GM18498 (cell line): Measurements from ENCODE around the gene LMO7.

Source experiments
- ATAC-seq: cut with Tn5 transposase; IDR thresholded peaks from one replicate; pipeline ENCODE4 v1.9.1; 2021; ENCODE audit warnings: mild to moderate bottlenecking, moderate library complexity; ENCODE audit not compliant: unreplicated experiment

The LMO7 gene

GRCh38 chr13:75635828-75636435 lies at the start of gene LMO7:
Gene LMO7, plus strand, starts transcription at chr13:75636330. Its CDS starts 328 bp downstream, at chr13:75636658.
- peak; percentile 67 for ATAC-seq

DNA sequence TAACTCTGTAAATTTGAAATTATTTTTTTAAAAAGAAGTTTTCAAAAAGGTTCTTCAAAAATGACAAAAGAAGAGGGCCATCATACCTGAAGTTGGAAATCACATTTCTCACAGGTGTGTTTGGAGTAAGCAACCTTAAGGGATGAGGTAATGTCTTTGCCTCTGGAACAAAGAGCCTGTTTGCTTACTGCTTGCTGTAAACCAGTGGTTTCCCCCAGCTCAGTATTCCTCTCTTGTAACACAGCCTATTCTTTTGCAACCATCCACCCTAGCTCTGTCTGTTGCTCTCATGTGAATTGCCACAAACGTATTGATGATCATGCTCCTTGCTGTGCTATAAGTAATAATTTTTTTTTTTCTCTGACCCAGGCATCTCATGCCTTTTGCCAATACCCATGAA lies 48.5 kb upstream of the LMO7 start:
- no peak for ATAC-seq

- ATAC-seq = no peak
These were observed 39.4 kb upstream of the LMO7 start for GRCh38 chr13:75596657-75597182.

- ATAC-seq = no peak
These were observed 35.8 kb upstream of the LMO7 start for GRCh38 chr13:75600371-75600770.

GRCh38 chr13:75603038-75603437 lies 33.1 kb upstream of the LMO7 start:
- no peak for ATAC-seq

DNA sequence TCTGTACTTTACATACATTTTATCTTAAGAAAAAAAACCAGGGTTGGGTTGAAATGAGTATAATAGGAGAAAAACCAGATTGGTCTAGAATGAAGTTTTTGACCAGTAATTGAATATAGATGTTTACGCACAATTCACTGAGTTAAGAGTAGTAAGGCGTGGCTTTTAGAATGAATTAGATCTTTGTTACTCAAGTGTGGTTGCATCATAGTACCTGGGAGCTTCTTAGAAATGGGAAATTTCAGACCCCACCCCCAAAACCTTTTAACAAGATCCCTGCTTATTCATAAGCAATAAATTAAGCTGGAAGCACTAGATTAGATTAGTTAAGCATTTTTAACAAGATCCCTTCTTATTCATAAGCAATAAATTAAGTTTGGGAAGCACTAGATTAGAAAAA lies 28.7 kb upstream of the LMO7 start:
- no peak for ATAC-seq

DNA sequence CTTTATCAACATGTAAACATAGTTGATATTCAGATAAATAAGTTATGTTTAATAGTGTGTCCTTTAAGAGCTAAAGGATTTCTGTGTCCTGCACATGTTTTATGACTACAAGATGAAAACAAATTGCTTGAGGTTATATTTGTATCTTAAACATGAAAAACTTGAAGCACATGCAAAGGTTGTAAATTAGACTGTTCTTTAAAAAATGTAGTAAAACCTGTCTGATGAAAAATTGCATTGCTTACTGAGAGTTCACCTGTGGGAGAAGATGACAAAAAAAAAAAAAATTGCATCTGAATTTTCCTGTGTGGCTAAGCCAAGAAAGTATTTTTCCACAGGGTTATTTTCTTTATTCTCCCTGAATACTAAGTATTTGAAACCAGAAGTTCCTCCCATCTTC lies 25.7 kb upstream of the LMO7 start:
- ATAC-seq = no peak

DNA sequence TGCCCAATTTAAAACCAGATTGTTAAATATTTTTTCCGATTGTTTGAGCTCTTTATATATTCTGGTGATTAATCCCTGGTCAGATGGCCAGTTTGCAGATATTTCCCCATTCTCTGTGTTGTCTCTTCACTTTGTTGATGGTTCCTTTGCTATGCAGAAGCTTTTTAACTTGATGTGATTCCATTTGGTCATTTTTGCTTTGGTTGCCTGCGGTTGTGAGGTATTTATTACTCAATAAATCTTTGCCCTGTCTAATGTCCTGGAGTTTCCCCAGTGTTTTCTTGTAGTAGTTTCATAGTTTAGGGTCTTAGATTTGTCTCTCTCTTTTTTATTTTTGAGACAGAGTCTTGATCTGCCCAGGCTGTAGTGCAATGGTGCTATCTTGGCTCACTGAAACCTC lies 23.8 kb upstream of the LMO7 start:
- no peak for ATAC-seq

DNA sequence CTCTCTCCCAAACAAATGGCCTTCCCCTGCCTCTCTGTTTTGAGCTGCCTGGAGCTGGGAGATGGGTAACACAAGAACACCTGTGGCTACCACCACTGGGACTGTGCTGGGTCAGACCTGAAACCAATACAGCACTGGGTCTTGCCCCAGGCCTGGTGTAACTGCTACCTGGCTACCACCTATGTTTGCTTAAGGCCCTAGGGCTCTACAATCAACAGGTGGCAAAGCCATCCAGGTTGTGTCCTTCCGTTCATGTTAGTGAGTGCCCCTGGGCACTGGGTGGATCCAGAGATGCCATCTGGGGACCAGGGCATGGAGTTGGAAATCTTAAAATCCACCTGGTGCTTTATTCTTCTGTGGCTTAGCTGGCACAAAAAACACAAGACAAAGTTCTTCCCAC lies 18.9 kb upstream of the LMO7 start:
- no peak for ATAC-seq

DNA sequence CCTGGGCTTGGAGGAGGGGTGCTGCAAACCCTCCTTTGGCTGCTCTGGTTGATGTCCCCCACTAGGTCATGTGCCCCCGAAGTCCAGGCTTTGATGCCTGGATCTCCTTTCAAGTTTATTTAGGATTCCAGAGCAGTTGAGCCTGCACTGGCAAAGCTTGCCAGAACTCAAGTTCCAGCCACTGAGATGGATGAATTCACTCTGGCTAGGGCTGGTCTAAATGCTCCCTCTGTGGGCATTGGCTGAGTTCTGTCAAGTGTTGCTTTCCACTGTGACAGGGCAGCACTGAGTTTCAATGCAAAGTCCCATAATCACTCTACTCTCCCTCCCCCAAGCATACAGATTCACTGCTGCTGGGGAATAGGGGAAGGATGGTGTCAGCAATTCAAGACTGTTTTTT lies 17.8 kb upstream of the LMO7 start:
- no peak for ATAC-seq

DNA sequence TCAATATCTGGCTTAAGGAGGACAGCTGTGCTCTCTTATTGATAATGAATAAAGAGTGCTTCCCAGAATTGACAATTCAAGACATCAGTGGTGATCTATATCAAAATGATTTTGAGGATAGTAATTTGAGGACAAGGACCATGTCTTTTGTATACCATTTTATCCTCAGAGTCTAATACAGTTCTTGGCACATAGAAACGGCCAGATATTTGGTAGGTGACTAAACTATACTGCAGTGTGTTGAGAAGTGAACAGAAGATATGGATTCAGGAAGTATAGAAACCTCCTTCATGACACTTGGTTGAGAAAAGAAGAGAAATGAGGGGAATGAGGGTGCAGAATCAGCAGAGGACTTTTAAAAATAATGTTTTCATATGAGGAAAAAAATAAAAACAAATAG lies 16.1 kb upstream of the LMO7 start:
- no peak for ATAC-seq

DNA sequence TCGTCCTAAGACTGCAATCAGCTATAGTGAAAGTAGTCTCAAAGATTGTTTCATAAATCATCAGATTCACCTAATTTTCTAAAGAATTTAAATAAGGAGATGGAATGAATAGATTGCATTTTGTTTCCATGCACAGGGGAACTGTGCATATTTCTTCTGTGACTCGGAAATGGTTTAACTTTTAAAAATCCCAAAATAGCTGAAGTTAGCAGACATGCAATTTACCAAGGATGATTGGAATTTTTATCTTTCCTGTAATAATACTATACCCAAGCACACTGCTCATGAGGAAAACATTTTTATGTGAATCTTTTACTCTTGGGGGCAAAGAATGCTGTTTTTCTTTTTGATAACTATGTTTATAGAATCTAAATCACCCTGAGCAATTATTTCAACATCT lies 15.0 kb upstream of the LMO7 start:
- ATAC-seq = no peak

GRCh38 chr13:75628801-75629200 lies 7.3 kb upstream of the LMO7 start:
- no peak for ATAC-seq

DNA sequence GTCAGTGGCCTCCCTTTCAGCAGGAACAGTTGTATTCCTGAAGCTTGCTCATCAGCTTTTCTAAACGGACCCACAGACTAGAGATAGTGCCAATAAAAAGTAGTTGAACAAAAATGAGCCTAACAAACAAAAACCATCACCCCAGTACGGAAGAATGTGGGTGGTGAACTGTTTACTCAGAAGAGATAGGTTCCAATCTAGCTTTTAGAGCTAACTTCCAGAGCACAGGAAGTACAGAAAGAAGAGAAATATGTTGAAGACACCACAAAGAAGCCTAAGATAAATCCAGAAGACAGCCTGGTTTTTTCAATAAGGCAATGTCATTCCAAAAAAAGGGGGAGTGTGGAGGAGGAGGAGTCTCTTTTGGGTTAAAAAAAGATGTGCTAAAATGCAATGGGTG lies 2.8 kb upstream of the LMO7 start:
- no peak for ATAC-seq

GRCh38 chr13:75635101-75635827 lies 866 bp upstream of the LMO7 start:
- no peak for ATAC-seq

DNA sequence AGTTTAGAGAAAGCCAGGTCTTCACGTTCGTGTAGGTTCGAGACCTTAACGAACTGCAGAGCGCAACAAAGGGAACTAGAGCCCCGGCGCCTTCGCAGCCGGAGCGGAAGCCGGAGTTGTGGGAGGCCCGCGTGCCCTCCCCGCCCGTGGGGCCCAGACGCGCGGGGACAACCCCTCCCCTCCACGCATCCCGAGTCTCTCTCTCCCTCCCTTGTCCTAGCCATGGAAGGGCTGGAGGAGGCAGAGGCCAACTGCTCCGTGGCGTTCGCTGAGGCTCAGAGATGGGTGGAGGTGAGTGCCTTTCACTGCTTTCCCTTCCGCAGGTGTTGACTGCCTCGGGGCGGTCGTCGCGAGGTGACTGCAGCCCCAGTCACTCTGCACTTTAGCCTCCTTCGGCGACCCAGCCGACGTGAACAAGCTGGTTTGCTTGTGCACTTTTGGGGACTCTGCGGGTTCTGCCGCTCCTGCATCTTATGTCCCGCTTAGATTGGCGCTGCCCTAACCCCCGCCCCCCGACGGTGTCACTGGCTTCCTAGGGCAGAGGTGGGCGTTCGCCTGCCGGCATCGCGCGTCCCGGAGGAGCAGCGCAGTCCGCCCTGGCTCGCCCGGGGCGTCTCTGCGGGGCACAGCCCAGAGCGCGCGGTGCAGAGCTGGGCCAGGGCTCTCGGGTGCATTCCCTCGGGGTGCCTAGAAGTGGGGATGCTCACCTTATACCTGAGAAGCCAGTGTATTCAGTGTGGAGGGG lies 478 bp downstream of the LMO7 start:
- ATAC-seq = peak; percentile 60

- ATAC-seq = no peak
These were observed 1.1 kb downstream of the LMO7 start for GRCh38 chr13:75637181-75637750.

GRCh38 chr13:75639454-75639853 lies 3.3 kb downstream of the LMO7 start:
- ATAC-seq = no peak

DNA sequence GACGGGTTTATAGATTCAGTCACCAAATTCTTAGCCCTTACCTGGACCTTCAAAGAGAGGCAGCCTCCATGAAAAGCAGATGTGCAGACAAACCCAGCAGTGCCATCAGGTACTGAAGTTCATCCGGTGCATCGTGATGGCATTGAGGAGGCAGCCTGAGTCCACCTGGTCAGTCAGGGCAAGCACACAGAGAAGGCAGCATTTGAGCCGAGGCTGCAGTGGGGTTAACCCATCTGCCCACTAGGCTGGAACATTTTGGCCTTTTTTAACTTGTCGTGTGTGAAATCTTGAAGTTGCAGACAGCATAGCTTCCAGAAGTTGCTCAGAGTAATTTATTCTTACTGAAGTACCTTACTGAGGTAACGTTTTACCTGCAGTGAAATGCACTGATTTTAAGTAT lies 4.9 kb downstream of the LMO7 start:
- ATAC-seq = no peak

DNA sequence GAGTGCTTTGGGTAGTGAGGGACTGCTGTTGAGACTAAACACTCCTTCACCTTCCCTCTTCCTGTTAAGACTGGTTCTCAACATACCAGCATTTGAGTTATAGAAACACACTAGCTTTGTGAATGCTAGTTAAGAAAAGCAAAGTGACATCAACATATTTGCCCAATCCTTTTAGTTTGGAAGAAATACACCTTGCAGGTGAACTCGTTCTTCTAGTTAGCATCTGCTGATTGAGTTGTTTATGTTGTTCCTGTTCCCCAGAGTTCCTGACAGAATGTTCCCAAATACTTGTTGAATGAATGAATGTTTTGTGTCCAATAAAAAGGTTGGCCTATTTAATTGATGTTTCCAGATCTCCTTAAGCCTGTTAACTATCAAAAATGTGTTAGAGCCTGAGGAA lies 7.1 kb downstream of the LMO7 start:
- no peak for ATAC-seq

GRCh38 chr13:75643693-75644092 lies 7.6 kb downstream of the LMO7 start:
- ATAC-seq = no peak

DNA sequence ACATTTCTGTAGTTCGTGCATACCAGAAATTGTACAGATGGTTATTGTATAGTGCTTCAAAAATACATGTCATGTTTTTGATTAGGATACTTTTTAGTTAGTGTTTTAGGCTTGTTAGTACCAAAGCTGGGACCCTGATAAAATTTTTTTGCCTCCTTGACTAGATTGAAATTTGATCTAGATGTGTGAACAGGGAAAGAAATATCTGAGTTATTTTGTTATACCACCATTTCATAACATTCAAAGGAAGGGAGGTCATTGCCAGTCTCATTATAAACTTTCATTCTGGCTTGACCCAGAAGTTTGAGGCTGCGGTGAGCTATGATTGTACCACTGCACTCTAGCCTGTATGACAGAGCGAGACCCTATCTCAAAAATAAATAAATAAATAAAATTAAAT lies 9.0 kb downstream of the LMO7 start:
- no peak for ATAC-seq
